ENCODE measurements around the gene SLC38A10. TPM values are rescaled to one million over a fixed set of nuclear protein-coding genes. Genes with fewer than 3 reads are reported as not detected.

The SLC38A10 gene
- total RNA-seq, 1 experiment from 2014 or later, result 43.8 TPM

- no peak overlapping the region for H3K9ac ChIP-seq (ENCODE audit: extremely low read depth, insufficient read length, low read length)
- no peak overlapping the region for H2BK5ac ChIP-seq (ENCODE audit: insufficient read length, low read length)
- H3K79me1 ChIP-seq (ENCODE audit: insufficient read depth, low read depth, low read length, poor library complexity, severe bottlenecking), result no peaks in the 10 kb centered on the region
- TF ChIP-seq CTCF (conservative IDR thresholded peaks at IDR 0.05), result no peak
- H3K4me1 ChIP-seq (ENCODE audit: insufficient read depth, low read length), result peaks cover 5% of the 10 kb centered on the region; the same call in 1 of the 2 replicates
- no peak overlapping the region for H3K14ac ChIP-seq (ENCODE audit: insufficient read depth, low read length)
- Mint-ChIP-seq H3K36me3 (ENCODE audit: insufficient read depth in 1 of 3, low read depth in 3 of 3) (no peaks in the 10 kb centered on the region; a peak in 1 of 7 replicates), H3K27me3 (ENCODE audit: low read depth) (peaks cover 6% of the 10 kb centered on the region; the same call in 1 of the 2 replicates), H3K4me3 (peak overlapping the region in 1 of 2 experiments; percentile 67; a peak in 3 of 5 replicates), H3K4me1 (peaks cover 12 to 21% of the 10 kb centered on the region in 2 experiments), H3K27ac (no peak overlapping the region), H3K9me3 (no peaks in the 10 kb centered on the region)
- H3K27me3 ChIP-seq (ENCODE audit: insufficient read depth, low read length), result no peaks in the 10 kb centered on the region
- no peak overlapping the region for H3T11ph ChIP-seq (ENCODE audit: low read length)
- DNase-seq, result peak; percentile 76
- H2AFZ ChIP-seq (ENCODE audit: low read length), result no peak overlapping the region
- H3K18ac ChIP-seq (ENCODE audit: insufficient read length, low read depth, low read length), result no peak overlapping the region
- WGBS (ENCODE audit: extremely low coverage, insufficient read length, low lambda C conversion rate), result no CpG with 5 or more reads among the region's 17 CpGs
- no peak overlapping the region for H4K5ac ChIP-seq (ENCODE audit: insufficient read length, low read depth, low read length)
- H3K27ac ChIP-seq (ENCODE audit: insufficient read length, low read depth, low read length), result no peak overlapping the region
- no peak overlapping the region for H2BK20ac ChIP-seq (ENCODE audit: low read depth, low read length, poor library complexity, severe bottlenecking)
- no peak overlapping the region for H3K56ac ChIP-seq (ENCODE audit: insufficient read length, low read depth, low read length)
- H4K20me1 ChIP-seq (ENCODE audit: control insufficient read depth, insufficient read depth, insufficient read length), result no peaks in the 10 kb centered on the region
- peak overlapping the region; percentile 15 for H3K4me2 ChIP-seq (ENCODE audit: insufficient read depth, insufficient read length, low read length)
- no peaks in the 10 kb centered on the region for H3K23me2 ChIP-seq (ENCODE audit: insufficient read length, low read depth, low read length, poor library complexity, severe bottlenecking)
- H4K8ac ChIP-seq (replicated peaks; ENCODE audit: insufficient read length, low read depth, low read length), result no peak overlapping the region
- H4K91ac ChIP-seq (ENCODE audit: insufficient read length, low read depth, low read length), result no peak overlapping the region
- H3K79me2 ChIP-seq (ENCODE audit: insufficient read depth, low read length), result no peaks in the 10 kb centered on the region
- no peaks in the 10 kb centered on the region for H3K9me3 ChIP-seq (ENCODE audit: control insufficient read depth, low read depth, low read length)
- H3K4ac ChIP-seq (ENCODE audit: low read depth, low read length), result no peak overlapping the region
- H2BK12ac ChIP-seq (ENCODE audit: insufficient read length, low read depth, low read length), result no peak overlapping the region
- H2BK120ac ChIP-seq (ENCODE audit: low read depth, low read length, poor library complexity, severe bottlenecking), result no peak overlapping the region
- no peak overlapping the region for H2BK15ac ChIP-seq (ENCODE audit: low read depth, low read length)
- H3K23ac ChIP-seq (ENCODE audit: insufficient read length, low read depth, low read length), result no peak overlapping the region
- H2AK5ac ChIP-seq (ENCODE audit: insufficient read length, low read length), result no peak overlapping the region
These were observed 23.0 kb upstream of the SLC38A10 start for GRCh38 chr17:81317961-81318605.

All from H9 (cell line).